Psoas muscle (tissue), 8 donors: ENCODE results near the gene METTL25B. TPM values are rescaled to one million over a fixed set of nuclear protein-coding genes. Genes with fewer than 3 reads are reported as not detected.

ENCODE experiments used
- ATAC-seq, 4 donors: fragments of 200-7000 bp; cut with Tn5 transposase; one replicate each; pipeline ENCODE4 v1.9.1; 2020; ENCODE audit warnings: moderate library complexity in 3 of 4, mild to moderate bottlenecking in 2 of 4
- DNase-seq, 2 donors: peaks; one replicate each; pipeline ENCODE4 v3.0.0-alpha.2; 2020
- H3K27ac ChIP-seq: fragments of 200-600 bp; one replicate; pipeline ENCODE4 v1.8.0; 2022
- H3K27me3 ChIP-seq, 3 donors: fragments of 200-600 bp in 1 of 3; one replicate each; pipeline versions ENCODE4 v1.6.1 to v1.8.0; 2013 to 2022; ENCODE audit warnings: low read length in 2 of 3, mild to moderate bottlenecking in 2 of 3, moderate library complexity in 1 of 3; ENCODE audit not compliant: insufficient read depth in 3 of 3
- H3K36me3 ChIP-seq, 2 donors: fragments of 200-600 bp in 1 of 2; one replicate each; pipeline versions ENCODE4 v1.6.1 to v1.8.0; 2013 to 2022; ENCODE audit warnings: low read depth in 1 of 2, mild to moderate bottlenecking in 1 of 2, moderate library complexity in 1 of 2; ENCODE audit not compliant: insufficient read depth in 1 of 2
- H3K4me1 ChIP-seq: fragments of 200-600 bp; one replicate; pipeline ENCODE4 v1.8.0; 2022
- H3K4me3 ChIP-seq: fragments of 200-600 bp; one replicate; pipeline ENCODE4 v1.8.0; 2022; ENCODE audit warnings: mild to moderate bottlenecking
- H3K9me3 ChIP-seq: fragments of 200-600 bp; one replicate; pipeline ENCODE4 v1.8.0; 2022
- CTCF ChIP-seq: fragments of 200-600 bp; IDR thresholded peaks from one replicate; pipeline ENCODE4 v1.8.0; 2022; ENCODE audit warnings: antibody characterized with exemption
- WGBS, 3 donors: extraction: QIAGEN DNeasy Blood & Tissue Kit; methylation state at CpG; one replicate each; pipeline versions ENCODE4 v1.1.6 to v1.1.7; 2013; 5-methylcytosine and 5-hydroxymethylcytosine counted together
- intact Hi-C, 2 donors: fragments of 100-400 bp; cut with DNase I; formaldehyde crosslinking; loops; one replicate each; pipeline versions ENCODE4 v1.11.0 to v1.14.2; 2022
- polyA plus RNA-seq, 3 donors: library from polyadenylated mRNA; stranded (reverse); fragments of 200-250 nt; gene quantifications; one replicate each; pipeline ENCODE4 v1.2.3, GENCODE V29; 2013
- total RNA-seq, 4 donors: library from RNA; stranded (reverse); fragmentation: NEBNext Ultra II Directional in 2 of 4; extraction: Animal tissue kit (Norgen Biotek cat#: 25700) in 2 of 4; gene quantifications; one replicate each; pipeline versions ENCODE4 v1.2.1 to v1.2.4, GENCODE V29; 2021 to 2023
- donor health status: healthy with polysubstance abuse.
- donor health status: DM: no; HTN: no; CAD: no; lungs with moderate emphysema.
- donor health status: Bipolar disorder and iron deficiency.
- donor health status: healthy.
- donor health status: DM: yes; HTN: yes; CAD: no.
- donor health status: DM: no; HTN: no; CAD: no.
- donor health status: DM: no; HTN: no; CAD: no.
- donor health status: DM: yes; HTN: yes; CAD: no.

Gene METTL25B
- total and polyA plus RNA-seq, 7 donors = 18.5 to 32.1 (median 27.0) TPM

GRCh38 chr1:156741481-156741983 is 13.3 kb downstream of the METTL25B start:
- DNase-seq (no peak), ATAC-seq (no peak)
- peaks cover 27% of the 10 kb centered on the region for H3K4me1 ChIP-seq
- H3K27me3 ChIP-seq = no peaks in the 10 kb centered on the region
- 56 to 63% (median 58%) methylated on average over 8 of the region's 8 CpGs for WGBS, 3 donors
- no peaks in the 10 kb centered on the region for H3K9me3 ChIP-seq
- H3K4me3 ChIP-seq = peak overlapping the region; percentile 83
- H3K27ac ChIP-seq = peak overlapping the region; percentile 90
- peaks cover 14 to 57% of the 10 kb centered on the region in 2 donors for H3K36me3 ChIP-seq
- intact Hi-C loops = no loop called here
- TF ChIP-seq CTCF = no peak

DNA sequence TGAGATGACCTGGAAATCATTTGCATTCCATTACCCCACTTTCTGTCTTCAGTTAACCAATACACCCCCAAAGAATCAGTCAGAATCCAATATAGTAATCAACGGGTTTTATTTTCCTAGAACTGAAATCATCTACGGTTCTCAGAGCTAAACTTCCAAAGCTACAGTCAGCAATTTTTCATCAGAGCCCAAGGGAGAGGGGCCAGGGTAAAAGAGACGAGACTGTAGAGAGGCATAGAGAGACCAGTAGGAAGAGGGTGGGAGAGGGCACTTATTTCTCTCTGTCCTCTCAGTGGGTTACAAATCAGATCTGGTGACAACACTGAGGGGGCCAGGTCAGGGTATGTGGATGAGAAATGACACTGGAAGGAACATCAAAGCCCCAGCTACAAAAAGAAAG is 13.7 kb downstream of the METTL25B start:
- no peak for TF ChIP-seq CTCF
- 70 to 81% (median 79%) methylated on average over 3 of the region's 3 CpGs for WGBS, 3 donors
- intact Hi-C loops = no loop called here
- Histone ChIP-seq H3K4me1 (peaks cover 27% of the 10 kb centered on the region), H3K4me3 (peak overlapping the region; percentile 83), H3K9me3 (no peaks in the 10 kb centered on the region), H3K27me3 (no peaks in the 10 kb centered on the region), H3K27ac (peak overlapping the region; percentile 90), H3K36me3 (peaks cover 13 to 52% of the 10 kb centered on the region in 2 donors)
- DNase-seq = no peak
- no peak for ATAC-seq

GRCh38 chr1:156742801-156743200 is 14.5 kb downstream of the METTL25B start:
- peaks cover 8 to 44% of the 10 kb centered on the region in 2 donors for H3K36me3 ChIP-seq
- TF ChIP-seq CTCF = no peak

GRCh38 chr1:156743367-156744302 is 15.4 kb downstream of the METTL25B start:
- no peak overlapping the region for H3K4me3 ChIP-seq
- WGBS, 3 donors = 79 to 84% (median 81%) methylated on average over 12 to 14 of the region's 14 CpGs
- peaks cover 8 to 36% of the 10 kb centered on the region in 2 donors for H3K36me3 ChIP-seq
- no peaks in the 10 kb centered on the region for H3K9me3 ChIP-seq
- intact Hi-C loops = no loop called here
- DNase-seq = no peak
- ATAC-seq = no peak
- peaks cover 36% of the 10 kb centered on the region for H3K4me1 ChIP-seq
- H3K27ac ChIP-seq = no peak overlapping the region
- H3K27me3 ChIP-seq = no peaks in the 10 kb centered on the region
- TF ChIP-seq CTCF = no peak

More at GRCh38 chr1:156742801-156743200, 14.5 kb downstream of the METTL25B start:
- intact Hi-C loops = no loop called here
- DNase-seq (no peak), ATAC-seq (no peak)
- WGBS, 3 donors = 83 to 89% (median 84%) methylated on average over 4 of the region's 4 CpGs
- Histone ChIP-seq H3K27ac (peak overlapping the region; percentile 90), H3K27me3 (no peaks in the 10 kb centered on the region), H3K9me3 (no peaks in the 10 kb centered on the region), H3K4me1 (peaks cover 30% of the 10 kb centered on the region), H3K4me3 (no peak overlapping the region)
